Lung (tissue), 12 donors: Measurements from ENCODE around the gene EFCAB12. TPM values are rescaled to one million over a fixed set of nuclear protein-coding genes. Genes with fewer than 3 reads are reported as not detected.
A peak's percentile ranks its signal among the peaks of the same experiment; 100 is the strongest.

Experiments used
- ATAC-seq: fragments of 200-7000 bp; cut with Tn5 transposase; one replicate; pipeline ENCODE4 v1.9.1; 2020; ENCODE audit warnings: moderate number of reproducible peaks; ENCODE audit not compliant: insufficient read depth, low FRiP score
- DNase-seq, 3 donors: peaks; one replicate each; pipeline ENCODE4 v3.0.0-alpha.2; 2013 to 2017
- H3K27ac ChIP-seq, 2 donors: one replicate each; pipeline ENCODE4 v1.5.1; 2013; ENCODE audit warnings: mild to moderate bottlenecking in 2 of 2, moderate library complexity in 2 of 2, control low read depth in 1 of 2, inconsistent platforms in 1 of 2, low read depth in 1 of 2, low read length in 1 of 2
- H3K27me3 ChIP-seq, 3 donors: one replicate each; pipeline ENCODE4 v1.5.1; 2013; ENCODE audit warnings: low read length in 2 of 3; ENCODE audit not compliant: control insufficient read depth in 3 of 3, insufficient read depth in 3 of 3
- H3K36me3 ChIP-seq, 4 donors: one replicate each; pipeline ENCODE4 v1.5.1; 2013; ENCODE audit warnings: low read length in 4 of 4, mild to moderate bottlenecking in 1 of 4, moderate library complexity in 1 of 4; ENCODE audit not compliant: control insufficient read depth in 4 of 4, insufficient read depth in 4 of 4
- H3K4me1 ChIP-seq, 5 donors: one replicate each; pipeline ENCODE4 v1.5.1; 2013; ENCODE audit warnings: low read length in 5 of 5, mild to moderate bottlenecking in 2 of 5, moderate library complexity in 1 of 5; ENCODE audit not compliant: control insufficient read depth in 5 of 5, insufficient read depth in 5 of 5
- H3K4me3 ChIP-seq: one replicate; pipeline ENCODE4 v1.5.1; 2013; ENCODE audit warnings: mild to moderate bottlenecking, control low read depth, moderate library complexity
- H3K9ac ChIP-seq, 2 donors: one replicate each; pipeline ENCODE4 v1.5.1; 2013; ENCODE audit warnings: low read length in 2 of 2, control low read depth in 1 of 2; ENCODE audit not compliant: insufficient read depth in 1 of 2
- H3K9me3 ChIP-seq, 4 donors: one replicate each; pipeline ENCODE4 v1.5.1; 2013; ENCODE audit warnings: low read length in 3 of 4, mild to moderate bottlenecking in 1 of 4, moderate library complexity in 1 of 4; ENCODE audit not compliant: control insufficient read depth in 4 of 4, insufficient read depth in 3 of 4
- WGBS, 2 donors: extraction: QIAGEN DNeasy Blood & Tissue Kit; methylation state at CpG; one replicate each; pipeline ENCODE4 v1.1.7; 2013; 5-methylcytosine and 5-hydroxymethylcytosine counted together
- polyA plus RNA-seq, 2 donors: library from polyadenylated mRNA; stranded (reverse); fragments of 200-250 nt; gene quantifications; one replicate each; pipeline ENCODE4 v1.2.1, GENCODE V29; 2013
- total RNA-seq, 2 donors: library from RNA; depleted of rRNA in 1 of 2; stranded (reverse); fragments of >200 nt in 1 of 2; gene quantifications; one replicate each; pipeline ENCODE4 v1.2.1, GENCODE V29; 2014 to 2021
- TF ChIP-seq, protein P1 (sequence below): IDR thresholded peaks from 2 replicates; pipeline ENCODE4 v1.5.1; 2012; ENCODE audit warnings: mild to moderate bottlenecking; ENCODE audit errors: control extremely low read depth, extremely low read depth
- donor health status: control.
- donor health status: control.
- donor health status: Bipolar disorder and iron deficiency.
- donor health status: healthy.
- donor health status: DM: yes; HTN: yes; CAD: no.

EFCAB12 gene
- total and polyA plus RNA-seq, 4 donors = 2.6 to 8.8 (median 3.3) TPM

DNA sequence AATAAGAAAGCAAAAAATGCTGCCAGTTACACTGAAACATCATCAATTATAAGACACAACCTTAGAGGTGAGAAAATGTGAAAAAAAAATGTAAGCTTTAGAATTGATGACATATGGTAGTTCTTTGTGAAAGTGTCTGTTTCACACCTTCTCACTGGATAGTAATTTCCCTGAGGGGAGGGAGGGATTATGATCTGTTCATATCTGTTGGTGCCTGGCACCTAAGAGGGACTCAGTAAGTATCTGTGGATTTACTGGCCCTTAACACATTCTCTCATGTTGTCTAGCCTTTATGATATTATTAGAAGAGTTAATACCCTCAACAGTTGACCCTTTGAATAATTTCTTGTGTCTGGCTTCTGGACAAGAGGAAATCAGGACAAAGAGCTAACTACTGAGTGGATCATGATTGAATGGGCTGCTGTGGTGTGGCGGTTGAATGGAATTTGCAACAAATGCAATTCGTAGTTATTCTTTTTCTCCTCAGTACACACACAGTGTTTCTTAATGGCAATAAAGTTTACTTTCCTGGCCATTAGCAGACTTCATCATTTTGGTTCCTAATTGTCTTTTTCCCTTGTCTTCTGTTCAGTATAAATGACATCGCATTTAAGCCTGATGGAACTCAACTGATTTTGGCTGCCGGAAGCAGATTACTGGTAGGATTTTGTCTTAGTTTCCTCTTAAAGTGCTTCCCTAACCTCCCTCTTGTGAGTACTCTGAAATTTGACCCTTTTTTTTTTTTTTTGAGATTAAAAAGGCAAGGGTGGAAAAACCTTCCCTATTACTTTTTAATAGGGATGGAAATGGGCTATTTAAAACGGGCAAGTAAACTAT lies 21.1 kb upstream of the EFCAB12 start:
- H3K36me3 ChIP-seq = peaks cover 6 to 17% (median 9%) of the 10 kb centered on the region in 4 donors
- H3K27ac ChIP-seq = peak overlapping the region in 1 of 2 donors; percentile 7
- WGBS, 2 donors = 63 to 65% methylated on average over 5 of the region's 5 CpGs
- ATAC-seq (no peak), DNase-seq (peak in 2 of 3 donors; percentile 63 to 68)
- H3K27me3 ChIP-seq = no peaks in the 10 kb centered on the region
- no peaks in the 10 kb centered on the region for H3K9me3 ChIP-seq
- no peak overlapping the region for H3K4me3 ChIP-seq
- H3K4me1 ChIP-seq = peaks cover 0 to 16% (median 5%) of the 10 kb centered on the region in 5 donors
- no peak overlapping the region for H3K9ac ChIP-seq
- TF ChIP-seq, protein P1, sequence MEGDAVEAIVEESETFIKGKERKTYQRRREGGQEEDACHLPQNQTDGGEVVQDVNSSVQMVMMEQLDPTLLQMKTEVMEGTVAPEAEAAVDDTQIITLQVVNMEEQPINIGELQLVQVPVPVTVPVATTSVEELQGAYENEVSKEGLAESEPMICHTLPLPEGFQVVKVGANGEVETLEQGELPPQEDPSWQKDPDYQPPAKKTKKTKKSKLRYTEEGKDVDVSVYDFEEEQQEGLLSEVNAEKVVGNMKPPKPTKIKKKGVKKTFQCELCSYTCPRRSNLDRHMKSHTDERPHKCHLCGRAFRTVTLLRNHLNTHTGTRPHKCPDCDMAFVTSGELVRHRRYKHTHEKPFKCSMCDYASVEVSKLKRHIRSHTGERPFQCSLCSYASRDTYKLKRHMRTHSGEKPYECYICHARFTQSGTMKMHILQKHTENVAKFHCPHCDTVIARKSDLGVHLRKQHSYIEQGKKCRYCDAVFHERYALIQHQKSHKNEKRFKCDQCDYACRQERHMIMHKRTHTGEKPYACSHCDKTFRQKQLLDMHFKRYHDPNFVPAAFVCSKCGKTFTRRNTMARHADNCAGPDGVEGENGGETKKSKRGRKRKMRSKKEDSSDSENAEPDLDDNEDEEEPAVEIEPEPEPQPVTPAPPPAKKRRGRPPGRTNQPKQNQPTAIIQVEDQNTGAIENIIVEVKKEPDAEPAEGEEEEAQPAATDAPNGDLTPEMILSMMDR = no peak

DNA sequence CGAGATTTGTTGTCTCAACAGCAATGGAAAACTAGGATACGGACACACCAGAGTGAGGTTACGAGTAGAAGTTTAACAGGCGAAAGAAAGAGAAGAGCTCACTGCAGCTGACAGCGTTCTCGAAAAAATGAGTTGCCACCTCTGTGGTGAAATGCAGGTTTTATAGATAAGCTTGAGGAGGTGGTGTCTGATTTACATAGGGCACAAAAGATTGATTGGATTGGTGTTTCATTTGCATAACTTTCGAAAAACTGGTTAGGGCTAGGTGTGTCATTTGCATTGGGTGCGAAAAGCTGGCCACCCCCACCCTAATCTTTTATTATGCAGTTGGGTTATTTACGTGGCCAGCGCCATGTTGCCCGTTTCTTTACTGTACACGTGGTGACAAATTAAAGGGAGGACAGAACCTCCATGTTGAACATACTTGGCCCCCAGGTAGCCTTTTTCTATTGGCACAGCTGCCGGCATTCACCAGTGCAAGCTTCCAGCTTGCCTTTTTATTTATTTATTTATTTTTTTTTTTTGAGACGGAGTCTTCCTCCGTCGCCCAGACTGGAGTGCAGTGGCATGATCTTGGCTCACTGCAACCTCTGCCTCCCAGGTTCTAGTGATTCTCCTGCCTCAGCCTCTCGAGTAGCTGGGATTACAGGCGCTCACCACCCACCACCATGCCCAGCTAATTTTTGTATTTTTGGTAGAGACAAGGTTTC lies 19.9 kb upstream of the EFCAB12 start:
- Histone ChIP-seq H3K9me3 (no peaks in the 10 kb centered on the region), H3K27me3 (no peaks in the 10 kb centered on the region), H3K4me1 (peaks cover 2 to 16% (median 5%) of the 10 kb centered on the region in 5 donors), H3K4me3 (no peak overlapping the region), H3K9ac (no peak overlapping the region), H3K36me3 (peaks cover 2 to 17% (median 7%) of the 10 kb centered on the region in 4 donors), H3K27ac (no peak overlapping the region)
- no peak for ATAC-seq
- DNase-seq = no peak
- WGBS, 2 donors = 93 to 95% methylated on average over 18 of the region's 18 CpGs
- TF ChIP-seq, protein P1 = no peak

DNA sequence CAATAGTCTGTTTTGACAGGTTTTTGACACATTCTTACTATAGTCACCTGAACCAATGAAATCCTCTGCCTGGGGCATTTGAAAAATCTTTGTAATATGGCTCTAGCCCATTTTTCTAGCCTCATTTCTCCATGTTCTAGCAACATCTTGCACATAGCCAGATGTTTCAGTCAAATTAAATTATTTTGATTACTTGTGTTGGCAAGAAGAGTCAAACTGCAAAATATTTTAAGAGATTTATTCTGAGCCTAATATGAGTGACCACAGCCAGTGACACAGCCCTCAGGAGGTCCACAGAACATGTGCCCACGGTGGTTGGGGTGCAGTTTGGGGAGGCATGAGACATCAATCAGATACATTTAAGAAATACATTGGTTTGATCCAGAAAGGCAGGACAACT lies 18.5 kb upstream of the EFCAB12 start:
- Histone ChIP-seq H3K9ac (no peak overlapping the region), H3K4me3 (no peak overlapping the region), H3K27ac (no peak overlapping the region), H3K4me1 (peaks cover 2 to 30% (median 14%) of the 10 kb centered on the region in 5 donors), H3K36me3 (peaks cover 0 to 6% (median 1%) of the 10 kb centered on the region in 4 donors), H3K9me3 (no peaks in the 10 kb centered on the region), H3K27me3 (no peaks in the 10 kb centered on the region)
- ATAC-seq = no peak
- no peak for DNase-seq
- TF ChIP-seq, protein P1 = no peak
- WGBS, 2 donors = 70 to 93% methylated on average over 1 of the region's 1 CpG
